Heart right ventricle (tissue), 16 donors: ENCODE data around the gene KRTAP10-6. TPM values are rescaled to one million over a fixed set of nuclear protein-coding genes. Genes with fewer than 3 reads are reported as not detected.
"Not testable (repeated sequence)": the region's sequence is repeated elsewhere in the genome, so short reads cannot be mapped to it uniquely, and the experiment has no call there.

Experiments used
- ATAC-seq, 8 donors: fragments of 200-7000 bp; cut with Tn5 transposase; one replicate each; pipeline ENCODE4 v1.9.1; 2020; ENCODE audit warnings: mild to moderate bottlenecking in 8 of 8, moderate library complexity in 8 of 8, moderate number of reproducible peaks in 1 of 8
- DNase-seq, 2 donors: peaks; one replicate each; pipeline ENCODE4 v3.0.0-alpha.2; 2020
- H3K27ac ChIP-seq, 10 donors: fragments of 200-600 bp; sonication (generic) in 2 of 10; one replicate each; pipeline versions ENCODE4 v1.5.0 to v1.8.0; 2020 to 2022; ENCODE audit warnings: mild to moderate bottlenecking in 3 of 10
- H3K27me3 ChIP-seq, 7 donors: fragments of 200-600 bp; one replicate each; pipeline ENCODE4 v1.8.0; 2021 to 2022; ENCODE audit warnings: mild to moderate bottlenecking in 2 of 7
- H3K36me3 ChIP-seq, 9 donors: fragments of 200-600 bp; sonication (generic) in 1 of 9; one replicate each; pipeline versions ENCODE4 v1.5.0 to v1.8.0; 2020 to 2022; ENCODE audit warnings: mild to moderate bottlenecking in 2 of 9
- H3K4me1 ChIP-seq, 9 donors: fragments of 200-600 bp; sonication (generic) in 1 of 9; one replicate each; pipeline versions ENCODE4 v1.5.0 to v1.8.0; 2020 to 2022; ENCODE audit warnings: mild to moderate bottlenecking in 4 of 9
- H3K4me3 ChIP-seq, 10 donors: fragments of 200-600 bp; sonication (generic) in 2 of 10; one replicate each; pipeline versions ENCODE4 v1.5.0 to v1.8.0; 2020 to 2022; ENCODE audit warnings: mild to moderate bottlenecking in 7 of 10, moderate library complexity in 2 of 10
- H3K9me3 ChIP-seq, 11 donors: fragments of 200-600 bp in 10 of 11; sonication (generic) in 2 of 11; one replicate each; pipeline versions ENCODE4 v1.5.0 to v1.8.0; 2013 to 2022; ENCODE audit warnings: mild to moderate bottlenecking in 2 of 11, control low read depth in 1 of 11, moderate library complexity in 1 of 11
- WGBS, 2 donors: extraction: QIAGEN DNeasy Blood & Tissue Kit; methylation state at CpG; one replicate each; pipeline ENCODE4 v1.1.7; 2013; ENCODE audit warnings: inconsistent platforms in 1 of 2; 5-methylcytosine and 5-hydroxymethylcytosine counted together
- intact Hi-C, 10 donors: fragments of 100-400 bp; cut with DNase I; formaldehyde crosslinking; loops; one replicate each; pipeline versions ENCODE4 v1.11.1 to v1.14.2; 2022
- long read RNA-seq, 3 donors: library from polyadenylated mRNA; unstranded; transcript quantifications; one replicate each; pipeline ENCODE4 v2.0.0, GENCODE V29; 2020 to 2021
- polyA plus RNA-seq, 2 donors: library from polyadenylated mRNA; stranded (reverse); fragments of 200-250 nt; gene quantifications; one replicate each; pipeline ENCODE4 v1.2.3, GENCODE V29; 2013
- total RNA-seq, 10 donors: library from RNA; stranded (reverse); fragmentation: NEBNext Ultra II Directional in 3 of 10; extraction: Animal tissue kit (Norgen Biotek cat#: 25700) in 3 of 10; gene quantifications; one replicate each; pipeline versions ENCODE4 v1.2.1 to v1.2.4, GENCODE V29; 2021 to 2023
- TF ChIP-seq, protein P1 (sequence below), 9 donors: fragments of 200-600 bp; sonication (generic) in 2 of 9; IDR thresholded peaks; one replicate each; pipeline versions ENCODE4 v1.5.0 to v1.8.0; 2021 to 2022; ENCODE audit warnings: antibody characterized with exemption in 9 of 9, mild to moderate bottlenecking in 5 of 9, moderate library complexity in 1 of 9
- donor health status: Arrhythmogenic right ventricular cardiomyopathy.
- donor health status: ischemic (EF 13 %, LVEDD 7.1; RV severe dilation, severe dysfunction).
- donor health status: healthy with polysubstance abuse.
- donor health status: DM: no; HTN: yes; CAD: no.
- donor health status: DM: no; HTN: no; CAD: no.
- donor health status: ischemic (EF 25% LVEDD 6.9; RV normal size, moderate dysfunction).
- donor health status: ischemic (EF 25% LVEDD 5.7; RV mildly dilated, moderate dysfunction).
- donor health status: healthy.
- donor health status: DM: yes; HTN: yes; CAD: no.
- donor health status: Ischemic cardiomyopathy.
- donor health status: ischemic (EF 35%, LVEDD 5.7; RV mildly dilated, moderate dysfunction).
- donor health status: nonischemic (EF 11% LVEDD 7.7; RV severe dilation, severe dysfunction).
- donor health status: DM: yes; HTN: yes; CAD: no.
- donor health status: PGD.
- donor health status: ischemic (EF 29% LVEDD 5.4; RV normal size, mild dysfunction).
- donor health status: nonischemic (EF 23%, LVEDD 6.1; RV moderate dilation, normal function).

The KRTAP10-6 gene, protein sequence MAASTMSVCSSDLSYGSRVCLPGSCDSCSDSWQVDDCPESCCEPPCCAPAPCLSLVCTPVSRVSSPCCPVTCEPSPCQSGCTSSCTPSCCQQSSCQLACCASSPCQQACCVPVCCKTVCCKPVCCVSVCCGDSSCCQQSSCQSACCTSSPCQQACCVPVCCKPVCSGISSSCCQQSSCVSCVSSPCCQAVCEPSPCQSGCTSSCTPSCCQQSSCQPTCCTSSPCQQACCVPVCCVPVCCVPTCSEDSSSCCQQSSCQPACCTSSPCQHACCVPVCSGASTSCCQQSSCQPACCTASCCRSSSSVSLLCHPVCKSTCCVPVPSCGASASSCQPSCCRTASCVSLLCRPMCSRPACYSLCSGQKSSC
- total RNA-seq (not detected), polyA plus RNA-seq (not detected)
- long read RNA-seq, donor 1, result 0 reads
- long read RNA-seq, donor 2, result 0 reads
- long read RNA-seq, donor 3, result 0 reads

DNA sequence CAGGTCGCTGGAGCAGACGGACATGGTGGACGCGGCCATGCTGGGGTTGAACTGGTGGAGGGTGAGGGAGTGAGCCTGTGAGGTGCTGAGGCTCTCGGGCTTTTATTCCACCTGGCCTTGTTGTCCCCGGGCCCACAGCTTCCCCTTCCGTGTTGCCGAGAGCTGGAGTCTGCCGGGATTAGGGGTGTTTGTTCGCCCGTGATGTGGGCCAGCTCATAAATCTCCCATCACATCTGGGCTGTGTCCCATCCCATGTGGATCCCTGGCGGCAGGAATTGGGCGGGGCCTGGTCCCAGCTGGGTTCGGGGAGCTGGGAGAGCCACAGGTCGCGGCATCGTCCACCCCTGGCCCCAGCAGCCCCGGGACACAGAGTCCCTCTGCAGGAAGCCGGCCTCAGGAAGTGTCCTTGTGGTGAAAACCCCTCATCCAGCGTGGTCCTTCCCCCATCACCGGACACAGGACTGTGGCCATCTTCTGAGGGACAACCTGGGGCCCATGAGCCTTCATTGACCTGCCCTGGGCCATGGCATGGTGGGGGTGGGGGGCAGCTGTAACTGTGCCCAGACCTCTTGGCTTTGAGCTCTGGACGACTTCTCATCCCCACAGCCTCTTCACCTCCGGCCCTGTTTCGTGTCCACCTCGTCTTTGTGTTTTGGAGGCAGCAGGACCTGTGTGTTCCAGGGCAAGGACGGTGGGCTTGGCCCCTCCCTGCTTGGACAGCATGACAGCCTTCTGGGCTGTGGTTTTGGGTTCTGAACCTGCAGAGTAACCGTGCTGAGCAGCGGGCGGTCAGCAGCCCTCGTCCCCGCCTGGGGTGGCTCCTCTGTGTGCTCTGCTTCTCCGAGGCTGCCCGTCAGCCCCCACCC, at the start of gene KRTAP10-6:
TSS of gene KRTAP10-6 (minus strand) at position 60 of the 866 bp plus-strand sequence. CDS start at position 39, 21 bp downstream.
- peak in 1 of 2 donors; percentile 6 for DNase-seq
- peaks cover 0 to 4% (median 0%) of the 10 kb centered on the region in 9 donors for H3K4me1 ChIP-seq
- no peak within 1 kb of the TSS for H3K27ac ChIP-seq
- peak in 1 of 8 donors; percentile 22 for ATAC-seq
- peaks cover 0 to 41% (median 12%) of the 10 kb centered on the region in 7 donors for H3K27me3 ChIP-seq
- 65 to 67% methylated on average over 33 of the region's 33 CpGs for WGBS, 2 donors
- intact Hi-C loops, result no loop called here
- H3K9me3 ChIP-seq, result no peaks in the 10 kb centered on the region
- TF ChIP-seq, protein P1, sequence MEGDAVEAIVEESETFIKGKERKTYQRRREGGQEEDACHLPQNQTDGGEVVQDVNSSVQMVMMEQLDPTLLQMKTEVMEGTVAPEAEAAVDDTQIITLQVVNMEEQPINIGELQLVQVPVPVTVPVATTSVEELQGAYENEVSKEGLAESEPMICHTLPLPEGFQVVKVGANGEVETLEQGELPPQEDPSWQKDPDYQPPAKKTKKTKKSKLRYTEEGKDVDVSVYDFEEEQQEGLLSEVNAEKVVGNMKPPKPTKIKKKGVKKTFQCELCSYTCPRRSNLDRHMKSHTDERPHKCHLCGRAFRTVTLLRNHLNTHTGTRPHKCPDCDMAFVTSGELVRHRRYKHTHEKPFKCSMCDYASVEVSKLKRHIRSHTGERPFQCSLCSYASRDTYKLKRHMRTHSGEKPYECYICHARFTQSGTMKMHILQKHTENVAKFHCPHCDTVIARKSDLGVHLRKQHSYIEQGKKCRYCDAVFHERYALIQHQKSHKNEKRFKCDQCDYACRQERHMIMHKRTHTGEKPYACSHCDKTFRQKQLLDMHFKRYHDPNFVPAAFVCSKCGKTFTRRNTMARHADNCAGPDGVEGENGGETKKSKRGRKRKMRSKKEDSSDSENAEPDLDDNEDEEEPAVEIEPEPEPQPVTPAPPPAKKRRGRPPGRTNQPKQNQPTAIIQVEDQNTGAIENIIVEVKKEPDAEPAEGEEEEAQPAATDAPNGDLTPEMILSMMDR (IDR thresholded peaks at IDR 0.05), result no peak
- H3K4me3 ChIP-seq, result no peak within 1 kb of the TSS
- H3K36me3 ChIP-seq, result no peaks in the 10 kb centered on the region

DNA sequence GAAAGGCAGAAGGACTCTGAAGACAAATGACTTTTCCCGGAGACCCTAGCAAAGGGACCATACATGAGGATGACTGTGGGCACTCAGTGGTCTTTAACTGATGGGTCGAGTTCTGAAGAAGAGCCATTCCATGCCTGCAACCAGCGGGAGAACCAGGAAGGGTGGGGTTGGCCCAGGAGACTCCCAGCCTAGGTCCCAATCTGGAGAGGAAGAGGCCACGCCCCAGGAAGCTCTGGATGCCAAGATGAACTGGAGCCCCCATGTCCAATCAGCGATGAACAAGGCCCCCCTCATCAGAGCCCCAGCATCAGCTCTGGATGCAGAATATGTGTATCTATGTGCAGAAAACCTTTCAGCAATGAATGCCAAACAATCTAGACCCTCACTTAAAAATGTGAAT, 48.5 kb upstream of the KRTAP10-6 start:
- H3K4me3 ChIP-seq, result no peak overlapping the region
- no peak for DNase-seq
- intact Hi-C loops, result no loop called here
- H3K36me3 ChIP-seq, result no peaks in the 10 kb centered on the region
- H3K27me3 ChIP-seq, result peaks cover 0 to 38% (median 19%) of the 10 kb centered on the region in 7 donors
- H3K4me1 ChIP-seq, result no peaks in the 10 kb centered on the region
- H3K9me3 ChIP-seq, result peaks cover 0 to 51% (median 14%) of the 10 kb centered on the region in 11 donors
- TF ChIP-seq, protein P1 (IDR thresholded peaks at IDR 0.05), result no peak
- ATAC-seq, result no peak
- 73 to 80% methylated on average over 5 of the region's 5 CpGs for WGBS, 2 donors
- H3K27ac ChIP-seq, result no peak overlapping the region

DNA sequence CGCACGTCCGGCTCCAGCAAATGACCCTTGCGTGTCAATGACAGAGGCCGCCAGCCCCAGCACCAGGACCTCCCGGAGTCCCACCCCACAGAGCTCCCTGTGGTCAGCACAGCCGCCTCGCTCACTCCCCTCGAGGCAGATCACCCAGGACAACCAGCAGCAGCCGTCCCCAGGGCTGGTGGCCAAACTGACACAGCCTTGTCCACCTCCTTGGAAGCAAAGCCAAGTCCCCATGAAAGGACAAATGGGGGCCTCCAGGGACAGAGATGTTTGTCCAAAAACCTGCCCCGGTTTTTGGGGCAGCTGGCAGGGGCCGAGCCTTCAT, 47.0 kb upstream of the KRTAP10-6 start:
- no peaks in the 10 kb centered on the region for H3K36me3 ChIP-seq

DNA sequence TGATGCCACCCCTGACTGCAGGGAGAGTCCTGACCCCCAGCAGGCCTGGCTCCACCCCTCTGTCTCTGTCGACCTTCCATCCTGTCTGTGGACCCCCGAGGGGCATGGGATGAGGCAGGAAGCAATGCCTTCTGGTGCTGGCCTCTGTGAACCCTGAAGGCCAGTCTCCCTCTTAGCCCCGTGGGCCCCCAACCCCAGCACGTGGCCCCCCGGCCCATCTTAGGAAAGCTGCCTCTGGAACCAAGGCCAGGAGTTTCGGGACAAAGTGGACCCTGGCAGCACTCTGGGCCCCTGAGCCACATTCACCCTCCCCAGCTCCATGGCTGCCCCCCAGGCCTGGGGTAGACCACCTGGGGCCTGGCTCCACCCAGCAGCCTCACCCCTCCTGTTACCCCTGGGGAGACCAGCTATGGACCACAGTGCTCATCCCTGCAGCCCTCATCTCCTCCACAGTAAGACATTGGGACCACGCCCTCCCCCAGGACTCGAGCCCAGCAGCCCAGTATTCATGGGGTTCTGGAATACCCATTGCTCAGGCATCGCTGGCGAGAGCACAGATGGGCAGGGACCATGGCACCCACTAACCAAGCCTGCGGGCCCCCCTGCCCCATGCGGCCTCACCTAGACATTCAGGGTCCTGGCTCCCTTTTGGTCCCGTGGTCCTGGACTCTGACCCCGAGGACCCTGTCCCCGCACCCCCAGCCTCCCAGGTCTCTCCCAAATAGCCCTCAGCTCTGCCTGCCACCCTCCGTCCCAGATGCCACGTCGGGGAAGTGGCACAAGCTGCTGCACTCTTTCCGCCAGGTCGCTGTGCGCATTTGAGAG, 46.4 kb upstream of the KRTAP10-6 start:
- Histone ChIP-seq H3K9me3 (peaks cover 0 to 35% (median 0%) of the 10 kb centered on the region in 11 donors), H3K27me3 (peaks cover 0 to 40% (median 15%) of the 10 kb centered on the region in 7 donors)
- H3K4me1 ChIP-seq, H3K27ac ChIP-seq, H3K4me3 ChIP-seq, intact Hi-C loops, H3K36me3 ChIP-seq, DNase-seq: not testable (repeated sequence)
- peak in 1 of 8 donors; percentile 31 for ATAC-seq
- WGBS, 2 donors, result 80 to 96% methylated on average over 14 to 21 of the region's 21 CpGs

More for the DNA sequence above, 47.0 kb upstream of the KRTAP10-6 start:
- ATAC-seq, result no peak
- no peak overlapping the region for H3K4me3 ChIP-seq
- peaks cover 0 to 41% (median 2%) of the 10 kb centered on the region in 11 donors for H3K9me3 ChIP-seq
- TF ChIP-seq, protein P1 (IDR thresholded peaks at IDR 0.05), result no peak
- H3K27ac ChIP-seq, result no peak overlapping the region
- intact Hi-C loops, result no loop called here
- H3K27me3 ChIP-seq, result peaks cover 0 to 40% (median 15%) of the 10 kb centered on the region in 7 donors
- 80 to 83% methylated on average over 12 of the region's 12 CpGs for WGBS, 2 donors
- DNase-seq, result no peak
- no peaks in the 10 kb centered on the region for H3K4me1 ChIP-seq

DNA sequence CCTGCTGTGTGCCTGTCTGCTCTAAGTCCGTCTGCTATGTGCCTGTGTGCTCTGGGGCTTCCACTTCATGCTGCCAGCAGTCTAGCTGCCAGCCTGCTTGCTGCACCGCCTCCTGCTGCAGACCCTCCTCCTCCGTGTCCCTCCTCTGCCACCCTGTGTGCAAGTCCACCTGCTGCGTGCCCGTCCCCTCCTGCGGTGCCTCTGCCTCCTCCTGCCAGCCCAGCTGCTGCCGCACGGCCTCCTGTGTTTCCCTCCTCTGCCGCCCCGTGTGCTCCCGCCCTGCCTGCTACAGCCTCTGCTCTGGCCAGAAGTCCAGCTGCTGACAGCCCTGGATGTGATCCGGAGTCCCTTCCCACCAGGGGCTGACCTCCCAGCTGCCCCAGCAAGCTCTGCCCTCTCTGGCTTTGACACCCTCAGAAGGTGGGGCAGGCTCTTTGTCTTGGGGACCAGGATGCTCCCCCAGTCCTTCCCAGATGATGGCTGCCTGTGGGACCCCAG, 45.6 kb upstream of the KRTAP10-6 start:
- Histone ChIP-seq H3K9me3 (peaks cover 0 to 30% (median 2%) of the 10 kb centered on the region in 11 donors), H3K27me3 (peaks cover 0 to 40% (median 15%) of the 10 kb centered on the region in 7 donors)
- H3K36me3 ChIP-seq, H3K4me1 ChIP-seq, intact Hi-C loops, DNase-seq, H3K27ac ChIP-seq, H3K4me3 ChIP-seq: not testable (repeated sequence)
- peak in 1 of 8 donors; percentile 34 for ATAC-seq
- WGBS, 2 donors, result 45 to 49% methylated on average over 10 to 11 of the region's 12 CpGs
